Esophagus (tissue), 2 donors: Measurements from ENCODE around the gene MALT1. TPM values are rescaled to one million over a fixed set of nuclear protein-coding genes. Genes with fewer than 3 reads are reported as not detected.

Experiments used
- H3K27ac ChIP-seq, 2 donors: one replicate each; pipeline ENCODE4 v1.5.1; 2013; ENCODE audit warnings: low read depth in 2 of 2, mild to moderate bottlenecking in 2 of 2, inconsistent platforms in 1 of 2, low read length in 1 of 2, moderate library complexity in 1 of 2
- H3K27me3 ChIP-seq, 2 donors: one replicate each; pipeline ENCODE4 v1.6.1; 2013; ENCODE audit warnings: low read length in 2 of 2, control low read depth in 1 of 2, mild to moderate bottlenecking in 1 of 2; ENCODE audit not compliant: insufficient read depth in 2 of 2, control insufficient read depth in 1 of 2
- H3K36me3 ChIP-seq, 2 donors: one replicate each; pipeline ENCODE4 v1.6.1; 2013; ENCODE audit warnings: low read length in 1 of 2; ENCODE audit not compliant: control insufficient read depth in 2 of 2, insufficient read depth in 2 of 2
- H3K4me1 ChIP-seq, 2 donors: one replicate each; pipeline ENCODE4 v1.6.1; 2013; ENCODE audit warnings: low read length in 1 of 2; ENCODE audit not compliant: control insufficient read depth in 2 of 2, insufficient read depth in 2 of 2
- H3K4me3 ChIP-seq, 2 donors: one replicate each; pipeline ENCODE4 v1.5.1; 2013; ENCODE audit warnings: low read length in 2 of 2, mild to moderate bottlenecking in 2 of 2, low read depth in 1 of 2, moderate library complexity in 1 of 2
- H3K9me3 ChIP-seq, 2 donors: one replicate each; pipeline ENCODE4 v1.6.1; 2013; ENCODE audit warnings: mild to moderate bottlenecking in 2 of 2, low read depth in 1 of 2, low read length in 1 of 2, moderate library complexity in 1 of 2; ENCODE audit not compliant: control insufficient read depth in 2 of 2, insufficient read depth in 1 of 2
- WGBS, 2 donors: extraction: QIAGEN DNeasy Blood & Tissue Kit; methylation state at CpG; one replicate each; pipeline ENCODE4 v1.1.7; 2013; 5-methylcytosine and 5-hydroxymethylcytosine counted together
- polyA plus RNA-seq, 2 donors: library from polyadenylated mRNA; stranded (reverse); fragments of 200-250 nt; gene quantifications; one replicate each; pipeline ENCODE4 v1.2.3, GENCODE V29; 2013
- donor health status: healthy with polysubstance abuse.
- donor health status: Bipolar disorder and iron deficiency.

Gene MALT1
- polyA plus RNA-seq, 2 donors, result 11.7 to 13.5 TPM

DNA sequence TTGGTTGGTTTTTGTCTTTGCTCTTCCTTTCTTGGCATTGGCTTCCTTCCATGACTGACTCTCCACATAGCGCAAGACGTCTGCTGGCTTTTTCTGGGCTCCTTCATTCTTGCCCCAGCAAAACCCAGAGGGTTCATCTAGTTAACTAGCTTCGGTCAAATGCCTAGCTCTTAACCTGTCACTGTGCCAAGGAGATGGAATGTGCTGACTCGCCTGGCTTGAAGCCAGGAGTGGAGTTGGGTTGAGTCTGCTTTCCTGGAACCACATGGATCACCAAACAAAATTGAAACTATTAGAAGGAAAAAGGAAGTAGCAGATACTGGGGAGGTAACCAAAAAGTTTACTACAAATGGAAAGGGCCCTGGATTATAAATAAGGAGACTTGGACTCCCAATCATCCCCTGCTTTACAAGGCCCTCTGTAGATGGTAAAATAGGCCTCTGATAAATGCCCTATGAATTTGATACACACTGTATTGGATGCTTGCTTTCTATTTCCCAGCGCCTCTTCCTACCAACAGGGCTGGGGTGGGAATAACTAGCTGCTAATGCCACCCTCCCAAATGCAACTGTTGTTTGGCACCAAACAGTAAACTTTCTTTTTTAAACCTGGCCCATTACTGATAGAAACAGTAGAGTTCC is 11.3 kb downstream of the MALT1 start:
- Histone ChIP-seq H3K27ac (peak overlapping the region; percentile 20 to 51), H3K4me1 (peaks cover 0 to 2% of the 10 kb centered on the region in 2 donors), H3K36me3 (peaks cover 0 to 5% of the 10 kb centered on the region in 2 donors), H3K27me3 (no peaks in the 10 kb centered on the region), H3K9me3 (no peaks in the 10 kb centered on the region), H3K4me3 (no peak overlapping the region)
- WGBS, 2 donors, result 52 to 57% methylated on average over 5 of the region's 5 CpGs

- WGBS, 2 donors, result 74 to 81% methylated on average over 6 of the region's 6 CpGs
- Histone ChIP-seq H3K4me1 (peaks cover 0 to 7% of the 10 kb centered on the region in 2 donors), H3K4me3 (no peak overlapping the region), H3K27me3 (no peaks in the 10 kb centered on the region), H3K27ac (no peak overlapping the region), H3K36me3 (peaks cover 0 to 11% of the 10 kb centered on the region in 2 donors), H3K9me3 (no peaks in the 10 kb centered on the region)
Observed at GRCh38 chr18:58687871-58688308, 16.6 kb downstream of the MALT1 start.

- Histone ChIP-seq H3K27ac (no peak overlapping the region), H3K36me3 (peaks cover 0 to 11% of the 10 kb centered on the region in 2 donors), H3K4me1 (peaks cover 0 to 10% of the 10 kb centered on the region in 2 donors), H3K27me3 (no peaks in the 10 kb centered on the region), H3K4me3 (no peak overlapping the region), H3K9me3 (no peaks in the 10 kb centered on the region)
- 95 to 96% methylated on average over 12 of the region's 12 CpGs for WGBS, 2 donors
Observed at GRCh38 chr18:58690259-58690658, 19.0 kb downstream of the MALT1 start.

DNA sequence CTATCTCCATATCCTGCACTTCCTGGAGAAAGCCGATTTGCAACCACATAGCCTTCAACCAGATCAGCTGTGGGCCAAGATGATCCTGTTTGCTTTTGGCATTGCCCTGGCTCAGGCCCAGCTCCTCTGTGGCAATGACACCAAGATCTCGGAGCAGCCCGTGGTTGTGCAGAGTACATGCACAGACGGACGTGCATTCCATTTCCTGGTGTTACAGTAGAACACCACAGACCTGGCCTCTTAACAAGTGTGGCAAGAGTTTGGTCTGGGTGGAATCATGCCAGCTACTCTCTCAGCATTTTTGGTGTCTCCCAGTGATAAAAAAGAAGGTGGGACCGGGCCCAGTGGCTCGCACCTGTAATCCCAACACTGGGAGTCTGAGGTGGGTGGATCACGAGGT is 20.0 kb downstream of the MALT1 start:
- H3K9me3 ChIP-seq, result no peaks in the 10 kb centered on the region
- no peak overlapping the region for H3K4me3 ChIP-seq
- 66 to 82% methylated on average over 8 of the region's 8 CpGs for WGBS, 2 donors
- H3K27me3 ChIP-seq, result no peaks in the 10 kb centered on the region
- H3K36me3 ChIP-seq, result peaks cover 4 to 12% of the 10 kb centered on the region in 2 donors
- H3K27ac ChIP-seq, result no peak overlapping the region
- peaks cover 0 to 10% of the 10 kb centered on the region in 2 donors for H3K4me1 ChIP-seq

DNA sequence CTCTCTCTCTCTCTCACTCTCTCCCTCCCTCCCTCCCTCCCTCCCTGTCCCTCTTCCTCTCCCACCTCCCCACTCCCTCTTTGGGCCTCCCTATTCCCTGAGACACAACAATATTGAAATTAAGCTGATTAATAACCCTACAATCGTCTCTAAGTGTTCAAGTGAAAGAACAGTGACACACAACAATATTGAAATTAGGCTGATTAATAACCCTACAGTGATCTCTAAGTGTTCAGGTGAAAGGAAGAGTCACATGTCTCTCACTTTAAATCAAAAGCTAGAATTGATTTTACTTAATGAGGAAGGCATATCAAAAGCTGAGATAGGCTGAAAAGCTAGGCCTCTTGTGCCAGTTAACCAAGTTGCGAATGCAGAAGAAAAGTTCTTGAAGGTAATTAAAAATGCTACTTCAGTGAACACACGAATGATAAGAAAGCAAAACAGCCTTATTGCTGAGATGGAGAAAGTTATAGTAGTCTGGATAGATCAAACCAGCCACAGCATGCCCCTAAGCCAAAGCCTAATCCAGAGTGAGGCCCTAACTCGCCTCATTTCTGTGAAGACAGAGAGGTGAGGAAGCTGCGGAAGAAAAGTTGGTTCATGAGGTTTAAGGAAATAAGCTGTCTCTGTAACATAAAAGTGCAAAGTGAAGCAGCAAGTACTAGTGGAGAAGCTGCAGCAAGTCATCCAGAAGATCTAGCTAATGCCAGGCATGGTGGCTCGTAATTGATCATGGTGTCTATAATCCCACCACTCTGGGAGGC is 21.3 kb downstream of the MALT1 start:
- Histone ChIP-seq H3K36me3 (peaks cover 4 to 11% of the 10 kb centered on the region in 2 donors), H3K4me1 (peaks cover 0 to 10% of the 10 kb centered on the region in 2 donors), H3K9me3 (no peaks in the 10 kb centered on the region), H3K27ac (peak overlapping the region in 1 of 2 donors; percentile 39), H3K4me3 (no peak overlapping the region), H3K27me3 (no peaks in the 10 kb centered on the region)
- WGBS, 2 donors, result 50 to 58% methylated on average over 6 of the region's 6 CpGs

GRCh38 chr18:58694221-58694620 is 23.0 kb downstream of the MALT1 start:
- 51 to 64% methylated on average over 1 of the region's 1 CpG for WGBS, 2 donors
- no peaks in the 10 kb centered on the region for H3K27me3 ChIP-seq
- peaks cover 4 to 11% of the 10 kb centered on the region in 2 donors for H3K36me3 ChIP-seq
- H3K9me3 ChIP-seq, result no peaks in the 10 kb centered on the region
- H3K4me3 ChIP-seq, result no peak overlapping the region
- H3K27ac ChIP-seq, result no peak overlapping the region
- peaks cover 0 to 10% of the 10 kb centered on the region in 2 donors for H3K4me1 ChIP-seq

- H3K36me3 ChIP-seq, result peaks cover 4 to 9% of the 10 kb centered on the region in 2 donors
- no peaks in the 10 kb centered on the region for H3K9me3 ChIP-seq
- no peak overlapping the region for H3K27ac ChIP-seq
- no peak overlapping the region for H3K4me3 ChIP-seq
- H3K4me1 ChIP-seq, result peaks cover 0 to 10% of the 10 kb centered on the region in 2 donors
- H3K27me3 ChIP-seq, result no peaks in the 10 kb centered on the region
- WGBS, 2 donors, result 84 to 88% methylated on average over 8 of the region's 8 CpGs
Observed at GRCh38 chr18:58694720-58695468, 23.6 kb downstream of the MALT1 start.

DNA sequence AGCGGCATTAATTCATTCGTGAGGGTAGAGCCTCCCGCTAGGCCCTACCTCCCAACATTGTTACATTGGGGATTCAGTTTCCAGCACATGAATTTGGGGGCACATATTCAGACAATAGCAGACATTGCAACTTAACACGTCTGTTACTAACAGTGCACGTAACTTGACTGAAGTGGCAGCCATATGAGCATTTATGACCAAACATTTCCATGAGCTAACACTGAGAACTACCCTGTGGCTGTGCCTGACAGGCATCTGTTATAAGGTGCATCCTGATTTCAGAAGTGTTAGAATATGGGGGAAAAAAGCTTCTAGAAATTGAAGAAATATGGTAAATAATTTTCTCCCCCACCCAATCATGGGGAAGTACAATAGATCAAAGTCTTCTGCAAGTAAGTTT is 24.5 kb downstream of the MALT1 start:
- Histone ChIP-seq H3K9me3 (no peaks in the 10 kb centered on the region), H3K27me3 (no peaks in the 10 kb centered on the region), H3K4me1 (peaks cover 0 to 6% of the 10 kb centered on the region in 2 donors), H3K36me3 (peaks cover 4 to 6% of the 10 kb centered on the region in 2 donors), H3K27ac (no peak overlapping the region), H3K4me3 (no peak overlapping the region)
- WGBS, 2 donors, result 94 to 95% methylated on average over 5 of the region's 5 CpGs

GRCh38 chr18:58697146-58697545 is 25.9 kb downstream of the MALT1 start:
- H3K9me3 ChIP-seq, result no peaks in the 10 kb centered on the region
- 82 to 84% methylated on average over 4 of the region's 4 CpGs for WGBS, 2 donors

More at GRCh38 chr18:58697146-58697545, 25.9 kb downstream of the MALT1 start:
- no peak overlapping the region for H3K4me3 ChIP-seq
- peaks cover 4 to 12% of the 10 kb centered on the region in 2 donors for H3K36me3 ChIP-seq
- no peak overlapping the region for H3K27ac ChIP-seq
- peaks cover 0 to 3% of the 10 kb centered on the region in 2 donors for H3K4me1 ChIP-seq
- no peaks in the 10 kb centered on the region for H3K27me3 ChIP-seq
